ENCODE results near the gene MYMK. TPM values are rescaled to one million over a fixed set of nuclear protein-coding genes. Genes with fewer than 3 reads are reported as not detected.

The MYMK gene
- total and polyA plus RNA-seq, 2 of the 13 experiments (the other 11 are each of a cell fraction or from before 2014, with no cell fraction given) = not detected

GRCh38 chr9:133477992-133478850 is 46.5 kb downstream of the MYMK start (continued):
- TF ChIP-seq DZIP1 (CRISPR knock-in tag; IDR thresholded peaks at IDR 0.05) (no peak; the same call in 1 of the 2 replicates), SNAPC5 (CRISPR knock-in tag; IDR thresholded peaks at IDR 0.05; ENCODE audit: borderline replicate concordance) (no peak), SNAI1 (CRISPR knock-in tag; IDR thresholded peaks at IDR 0.05; ENCODE audit: borderline replicate concordance) (no peak), ZNF451 (CRISPR knock-in tag; IDR thresholded peaks at IDR 0.05) (no peak), STAT6 (CRISPR knock-in tag; IDR thresholded peaks at IDR 0.05; ENCODE audit: borderline replicate concordance) (no peak), ZNF234 (CRISPR knock-in tag; conservative IDR thresholded peaks at IDR 0.05) (no peak), MXD4 (CRISPR knock-in tag; IDR thresholded peaks at IDR 0.05) (no peak), FOSL1 (CRISPR knock-in tag; IDR thresholded peaks at IDR 0.05; ENCODE audit: borderline replicate concordance) (no peak), GFI1 (CRISPR knock-in tag; IDR thresholded peaks at IDR 0.05; ENCODE audit: borderline replicate concordance) (no peak), HHEX (CRISPR knock-in tag; IDR thresholded peaks at IDR 0.05) (no peak), ARHGAP35 (CRISPR knock-in tag; IDR thresholded peaks at IDR 0.05; ENCODE audit: borderline replicate concordance) (no peak), ZNF775 (CRISPR knock-in tag; IDR thresholded peaks at IDR 0.05; ENCODE audit: borderline replicate concordance) (no peak), ZNF431 (CRISPR knock-in tag; IDR thresholded peaks at IDR 0.05; ENCODE audit: borderline replicate concordance, low read depth) (no peak), ATF1 (CRISPR knock-in tag; IDR thresholded peaks at IDR 0.05) (no peak), CREB1 (IDR thresholded peaks at IDR 0.05) (no peak), CREB1 (CRISPR knock-in tag; IDR thresholded peaks at IDR 0.05) (no peak), PATZ1 (CRISPR knock-in tag; IDR thresholded peaks at IDR 0.05) (peak; percentile 53), ZBTB2 (CRISPR knock-in tag; IDR thresholded peaks at IDR 0.05; ENCODE audit: low read depth) (no peak), ZNF383 (CRISPR knock-in tag; IDR thresholded peaks at IDR 0.05; ENCODE audit: borderline replicate concordance) (no peak), GPN1 (CRISPR knock-in tag; IDR thresholded peaks at IDR 0.05; ENCODE audit: borderline replicate concordance) (no peak)
